HG03196 (cell line): ENCODE data around the gene RNF175.

Source experiments
- ATAC-seq: cut with Tn5 transposase; IDR thresholded peaks from one replicate; pipeline ENCODE4 v1.9.1; 2021; ENCODE audit not compliant: unreplicated experiment

The RNF175 gene

DNA sequence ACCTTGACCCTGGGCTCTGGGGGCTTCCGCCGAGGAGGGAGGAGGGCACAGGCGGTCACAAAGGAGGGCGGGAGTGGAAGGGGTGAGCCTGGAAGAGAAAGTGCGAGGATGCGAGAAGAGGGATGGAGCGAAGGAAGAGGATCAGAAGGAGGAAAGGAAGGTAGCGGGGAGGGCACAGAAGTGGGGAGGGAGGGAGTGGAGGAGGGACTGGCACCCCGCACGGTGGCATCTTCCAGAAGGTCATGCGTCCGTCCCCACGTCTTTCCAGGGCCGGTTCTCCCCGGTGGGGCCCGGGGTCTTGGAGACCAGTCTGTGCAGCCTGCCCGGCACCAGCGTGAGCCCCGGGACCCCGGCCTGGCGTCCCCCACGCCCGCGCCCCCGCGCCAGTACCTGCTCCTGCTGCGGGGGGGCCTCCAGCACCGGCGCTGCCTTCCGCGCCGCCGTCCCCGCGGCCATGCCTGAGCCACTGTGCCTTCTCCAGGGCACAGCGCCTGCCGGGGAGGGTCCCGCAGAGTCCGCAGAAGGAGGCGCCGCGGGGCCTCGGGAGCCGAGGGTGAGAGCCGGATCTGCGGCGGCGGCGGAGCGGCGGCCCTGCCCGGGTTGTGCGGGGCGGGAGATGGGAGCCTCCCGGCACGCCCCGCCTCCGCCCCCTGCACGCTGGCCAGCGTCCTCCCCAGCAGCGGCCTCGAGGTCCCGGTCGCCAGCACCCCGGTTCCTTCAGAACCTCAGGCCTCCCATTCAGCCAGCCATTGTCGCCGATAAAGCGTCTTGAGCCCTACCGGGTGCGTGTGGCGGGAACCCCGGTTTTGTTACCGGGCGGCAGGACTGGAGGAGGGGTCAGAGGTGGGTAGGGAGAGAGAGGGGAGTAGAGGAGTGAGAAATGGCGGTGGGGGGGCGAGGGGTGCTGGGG lies at the start of gene RNF175:
Gene RNF175, minus strand, starts transcription at position 618 of the 910 bp plus-strand sequence. Its CDS starts 162 bp downstream, at position 456.
- ATAC-seq = no peak

DNA sequence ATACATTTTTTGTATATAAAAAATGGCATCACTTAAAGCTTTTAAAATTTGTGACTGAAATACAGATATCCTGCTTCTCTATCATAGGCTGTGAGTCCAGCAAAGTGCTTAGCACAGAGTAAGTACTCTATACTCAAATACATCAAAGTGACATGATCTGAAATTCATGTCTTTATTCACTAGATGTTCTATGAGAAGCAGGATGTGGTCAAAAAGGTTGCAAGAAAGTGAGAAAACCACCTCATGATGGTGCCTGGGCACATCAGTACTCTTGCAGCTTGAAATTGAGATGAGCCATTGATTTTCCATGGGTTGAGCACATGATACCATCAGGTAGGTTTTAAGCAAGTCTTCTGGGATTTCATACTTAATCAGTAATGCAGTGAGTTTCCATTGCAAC lies 49.5 kb upstream of the RNF175 start:
- peak; percentile 64 for ATAC-seq

DNA sequence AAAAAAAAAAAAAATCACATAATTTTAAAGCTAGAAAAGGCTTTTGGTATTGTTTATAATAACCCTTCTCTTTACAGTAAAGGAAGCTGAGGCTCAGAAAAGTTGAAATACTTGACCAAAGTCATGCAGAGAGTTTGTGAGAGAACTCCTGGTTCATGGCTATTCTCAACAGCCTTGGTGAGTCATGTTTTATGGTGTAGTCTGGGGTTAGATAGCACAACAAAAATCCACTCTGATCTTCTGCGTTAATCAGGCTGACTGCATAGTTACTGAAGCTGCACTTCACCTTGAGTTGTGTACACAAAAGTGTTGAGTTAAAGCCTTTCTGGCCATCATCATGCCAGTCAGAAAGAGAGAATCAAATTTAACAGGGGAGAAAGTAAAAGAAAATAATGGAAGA lies 48.4 kb upstream of the RNF175 start:
- no peak for ATAC-seq

GRCh38 chr4:153806073-153806472 lies 46.2 kb upstream of the RNF175 start:
- ATAC-seq = no peak

- no peak for ATAC-seq
These were observed 44.9 kb upstream of the RNF175 start for GRCh38 chr4:153804722-153805121.

- ATAC-seq = no peak
These were observed 39.9 kb upstream of the RNF175 start for GRCh38 chr4:153799694-153800074.

DNA sequence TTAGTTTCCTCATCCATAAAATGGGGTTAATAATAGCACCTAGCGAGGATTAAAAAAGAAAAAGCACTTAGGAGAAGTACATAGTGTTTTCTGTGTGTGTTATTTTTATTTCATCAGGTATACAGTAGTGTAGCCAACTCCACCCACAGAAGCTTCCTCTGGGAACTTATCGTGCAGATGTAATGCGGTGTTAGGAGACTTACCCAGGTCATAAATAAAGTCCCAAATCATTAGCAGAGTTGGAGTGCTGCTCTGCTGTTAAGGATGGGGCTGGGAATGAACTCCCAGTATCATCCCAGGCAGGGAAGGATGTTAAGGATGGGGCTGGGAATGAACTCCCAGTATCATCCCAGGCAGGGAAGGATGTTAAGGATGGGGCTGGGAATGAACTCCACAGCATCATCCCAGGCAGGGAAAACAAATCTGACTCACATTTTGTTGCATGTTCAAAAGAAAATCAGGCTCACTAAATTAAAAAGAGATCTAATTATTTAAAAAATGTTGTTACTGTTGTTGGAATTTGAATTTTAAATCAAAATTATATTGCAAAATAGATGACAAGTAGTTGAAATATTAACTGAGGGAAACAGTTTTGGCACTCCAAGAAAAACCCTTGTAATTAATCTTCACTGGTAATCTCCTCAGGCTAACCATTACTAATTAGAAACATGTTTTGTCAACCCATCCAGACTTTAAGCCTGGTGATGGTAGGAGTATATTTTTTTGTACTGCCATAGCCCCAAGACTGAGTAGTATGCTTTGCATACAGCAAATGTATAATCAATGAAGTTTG lies 39.3 kb upstream of the RNF175 start:
- ATAC-seq = no peak

DNA sequence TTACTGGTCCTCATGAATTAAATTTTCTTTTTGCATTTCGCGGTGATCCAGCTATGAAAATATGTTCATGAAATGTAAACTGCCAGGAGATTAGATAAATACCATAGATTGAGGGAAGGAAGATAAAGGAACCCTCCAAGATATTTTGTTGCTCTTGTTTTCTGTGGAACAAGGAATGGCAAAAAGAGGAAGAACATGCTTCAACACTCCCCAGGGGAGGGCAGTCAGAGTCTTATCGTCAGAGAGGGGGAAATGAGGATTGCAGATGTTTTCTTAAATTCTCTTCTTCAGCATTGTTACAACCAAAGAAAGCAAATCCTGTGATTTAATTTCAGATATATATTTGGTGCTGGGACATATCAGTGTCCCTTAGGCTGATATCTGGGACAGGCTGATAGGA lies 38.6 kb upstream of the RNF175 start:
- ATAC-seq = no peak

- no peak for ATAC-seq
These were observed 34.2 kb upstream of the RNF175 start for GRCh38 chr4:153794006-153794405.

- no peak for ATAC-seq
These were observed 32.9 kb upstream of the RNF175 start for GRCh38 chr4:153792618-153793247.

DNA sequence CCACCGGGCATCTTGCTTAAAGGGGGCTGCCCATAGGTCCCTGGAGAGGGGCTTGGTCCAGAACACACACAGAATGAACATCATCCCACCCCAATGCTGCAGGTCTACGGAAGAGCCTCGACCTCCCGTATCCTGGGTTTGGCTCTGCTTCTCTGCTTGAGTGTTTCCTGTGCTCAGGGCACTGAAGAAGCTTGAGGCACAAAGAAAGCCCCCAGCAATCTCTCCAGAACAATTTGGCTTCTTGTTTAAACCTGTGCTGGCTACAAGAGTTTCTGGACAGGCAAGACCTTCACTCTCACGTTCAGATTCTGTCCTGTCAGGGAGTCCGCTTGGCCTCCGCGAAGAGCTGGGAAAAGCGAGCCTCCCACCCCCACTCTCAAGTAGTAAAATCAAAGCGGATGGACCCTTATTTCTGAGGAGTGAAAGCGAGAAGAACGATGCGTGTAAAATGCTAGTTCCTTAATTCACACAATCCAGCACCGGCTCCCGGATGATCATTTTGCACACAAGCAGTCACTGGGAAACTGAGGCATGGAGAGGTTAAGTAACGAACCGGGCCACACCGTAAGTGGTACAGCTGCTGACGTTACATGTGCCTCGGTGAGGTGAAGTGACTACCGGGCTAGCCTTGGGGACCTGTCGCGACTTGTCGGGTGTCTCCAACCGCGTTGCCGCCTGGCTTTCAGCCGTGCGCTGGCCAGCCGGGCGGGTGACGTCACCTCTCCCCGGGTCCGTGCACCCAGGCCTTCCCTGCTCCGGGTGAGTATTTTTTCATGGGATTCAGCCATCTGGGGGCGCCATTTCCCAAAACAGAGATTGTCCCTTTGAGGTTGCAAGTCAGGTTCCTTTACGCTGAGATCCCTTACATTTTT lies 32.2 kb upstream of the RNF175 start:
- no peak for ATAC-seq

GRCh38 chr4:153790962-153791551 lies 31.2 kb upstream of the RNF175 start:
- ATAC-seq = no peak

DNA sequence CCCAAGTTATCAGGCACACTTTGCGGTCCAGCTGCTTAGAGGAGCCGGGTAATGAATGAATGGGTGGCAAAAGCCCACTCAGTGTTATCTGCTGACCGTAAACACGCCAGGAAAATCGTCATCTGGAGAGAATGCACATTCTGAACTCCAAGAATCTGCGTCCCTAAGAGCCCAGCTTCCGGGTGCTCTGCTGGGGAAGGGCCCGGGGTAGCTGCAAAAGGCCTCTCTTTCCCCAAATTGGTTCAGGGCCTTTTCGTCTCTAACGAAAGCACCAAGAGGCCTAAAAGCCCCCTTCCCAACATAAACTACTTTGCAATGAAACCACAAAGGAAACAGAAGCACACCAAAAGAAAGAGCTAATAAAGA lies 30.7 kb upstream of the RNF175 start:
- ATAC-seq = no peak

DNA sequence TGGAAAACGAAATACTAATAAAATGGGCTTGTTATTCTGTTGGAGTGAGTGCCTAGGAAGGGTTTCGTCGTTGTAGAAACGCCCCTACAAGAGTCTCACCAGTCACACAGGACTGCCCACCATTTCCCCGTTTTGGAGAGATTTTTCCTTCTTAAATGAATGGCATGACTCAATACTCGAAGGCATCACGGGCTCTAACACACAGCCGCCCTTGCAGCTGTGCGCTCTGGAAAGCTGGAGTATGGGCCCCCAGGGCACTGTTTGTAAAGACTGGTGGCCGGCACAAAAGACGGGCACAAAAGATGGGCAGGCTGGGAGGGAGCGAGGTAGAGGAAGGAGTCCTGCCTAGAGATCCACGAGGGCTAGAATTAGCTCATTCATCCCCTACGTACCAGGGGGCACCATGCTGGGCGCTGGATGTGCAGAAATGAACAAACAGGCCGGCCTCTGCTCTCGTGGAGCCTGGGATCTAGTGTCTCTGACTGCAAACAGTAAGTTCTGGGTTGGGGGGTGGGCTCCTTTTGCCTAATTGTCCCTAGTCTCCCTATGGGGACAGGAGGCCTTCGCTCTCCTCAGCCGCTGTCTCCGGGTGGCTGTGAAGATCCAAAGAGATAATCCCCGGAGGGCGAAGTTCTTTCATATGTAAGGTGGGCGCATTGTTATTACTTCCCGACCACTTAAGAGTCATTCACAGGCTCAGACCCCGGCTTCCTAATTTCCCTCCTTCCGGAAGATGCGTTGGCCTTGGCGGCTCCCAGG lies 30.1 kb upstream of the RNF175 start:
- no peak for ATAC-seq

- no peak for ATAC-seq
These were observed 28.8 kb upstream of the RNF175 start, which contains the start of gene SFRP2 for GRCh38 chr4:153788413-153789276. Gene SFRP2 (minus strand): TSS chr4:153789083. CDS start chr4:153788835, 248 bp downstream.

DNA sequence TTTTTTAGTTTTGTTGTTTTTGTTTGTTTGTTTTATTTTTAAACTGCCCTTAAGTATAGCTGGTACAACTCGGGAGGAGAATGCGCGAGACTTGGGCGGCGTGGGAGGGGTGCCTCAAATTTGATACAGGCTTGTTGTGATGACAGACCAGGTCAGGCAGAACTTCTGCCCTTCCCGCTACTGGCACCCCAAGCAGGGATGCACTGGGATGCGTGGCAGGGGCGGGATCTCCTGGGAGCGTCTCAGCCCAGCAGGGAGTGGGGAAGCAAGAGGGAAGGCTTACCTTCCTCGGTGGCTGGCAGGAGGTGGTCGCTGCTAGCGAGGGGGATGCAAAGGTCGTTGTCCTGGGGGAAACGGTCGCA lies 28.2 kb upstream of the RNF175 start:
- no peak for ATAC-seq

DNA sequence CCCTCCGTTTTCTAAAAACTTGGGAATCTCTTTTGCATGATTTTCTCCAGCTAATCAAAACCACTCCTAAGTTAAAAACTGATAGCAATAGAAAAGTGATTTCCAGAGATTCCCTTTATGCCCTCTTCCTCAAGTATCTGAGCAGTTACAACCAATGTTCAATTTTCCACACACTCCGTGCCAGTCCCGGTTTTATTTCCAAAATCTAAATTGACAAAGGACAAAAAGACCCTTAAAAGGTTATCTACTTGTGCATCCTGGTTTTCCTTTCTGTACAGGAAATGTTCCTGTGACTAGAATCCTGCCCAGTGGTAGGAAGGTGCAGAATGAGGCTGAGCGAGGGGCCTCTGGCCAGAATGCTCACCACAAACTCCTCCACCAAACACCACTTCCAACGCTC lies 27.8 kb upstream of the RNF175 start:
- ATAC-seq = no peak

DNA sequence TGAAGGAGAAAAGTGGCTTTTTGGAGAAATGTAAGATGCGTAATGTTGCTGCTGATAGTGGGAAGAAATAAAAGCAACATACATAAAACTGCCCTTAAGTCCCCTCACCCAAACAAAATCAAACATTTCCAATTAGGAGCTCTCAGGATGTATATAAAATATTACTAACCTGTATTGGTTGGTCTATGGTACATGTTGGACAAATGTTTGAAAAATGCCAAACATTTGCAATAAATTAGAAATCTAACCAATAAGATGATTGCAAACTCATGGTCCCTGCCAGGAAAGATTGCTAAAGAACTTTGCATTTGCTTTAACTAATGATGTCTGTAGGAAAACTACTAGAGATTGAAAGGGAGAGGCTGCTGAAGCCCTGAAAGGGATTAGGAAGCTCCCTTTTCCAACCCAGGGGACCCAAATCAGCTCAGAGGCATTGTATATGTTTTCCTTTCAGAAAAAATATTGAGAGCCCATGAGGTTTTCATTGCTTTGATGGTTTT lies 27.3 kb upstream of the RNF175 start:
- ATAC-seq = no peak
